Activated T-cell treated with anti-CD3 and anti-CD28 coated beads, Interleukin-2, amount 50 U/mL, for 48 hours (primary cell): Measurements from ENCODE around the gene SBK3.
"Not testable (repeated sequence)": the region's sequence is repeated elsewhere in the genome, so short reads cannot be mapped to it uniquely, and the experiment has no call there.

ENCODE experiments used
- DNase-seq, 2 experiments: peaks; one replicate each; pipeline ENCODE4 v3.0.0-alpha.2; 2020

Gene SBK3

GRCh38 chr19:55516878-55517620 is 28.3 kb downstream of the SBK3 start:
- peak; percentile 95 to 96 for DNase-seq

GRCh38 chr19:55508120-55508519 is 37.2 kb downstream of the SBK3 start:
- DNase-seq, result no peak

GRCh38 chr19:55504981-55505380 is 40.4 kb downstream of the SBK3 start:
- no peak for DNase-seq

- no peak for DNase-seq
Observed at GRCh38 chr19:55504252-55504603, 41.1 kb downstream of the SBK3 start.

GRCh38 chr19:55503502-55504251 is 41.7 kb downstream of the SBK3 start:
- DNase-seq, result peak; percentile 97

DNA sequence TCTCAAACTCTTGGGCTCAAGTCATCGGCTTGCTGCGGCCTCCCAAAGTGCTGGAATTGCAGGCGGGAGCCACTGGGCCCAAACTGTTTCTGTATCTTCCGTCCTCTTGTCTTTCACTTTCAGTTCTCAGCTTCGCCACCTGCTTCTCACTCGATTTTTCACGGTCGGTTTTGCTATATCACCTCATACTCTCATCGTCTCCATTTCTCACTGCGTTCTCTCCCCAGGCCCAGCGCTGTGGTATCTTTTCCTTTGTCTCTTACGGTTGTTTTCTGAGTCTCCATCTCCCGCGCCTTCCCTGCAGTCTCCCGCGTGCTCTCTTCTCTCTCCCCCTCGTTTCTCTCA is 42.2 kb downstream of the SBK3 start:
- no peak for DNase-seq

GRCh38 chr19:55502197-55502952 is 43.0 kb downstream of the SBK3 start:
- DNase-seq, result no peak

DNA sequence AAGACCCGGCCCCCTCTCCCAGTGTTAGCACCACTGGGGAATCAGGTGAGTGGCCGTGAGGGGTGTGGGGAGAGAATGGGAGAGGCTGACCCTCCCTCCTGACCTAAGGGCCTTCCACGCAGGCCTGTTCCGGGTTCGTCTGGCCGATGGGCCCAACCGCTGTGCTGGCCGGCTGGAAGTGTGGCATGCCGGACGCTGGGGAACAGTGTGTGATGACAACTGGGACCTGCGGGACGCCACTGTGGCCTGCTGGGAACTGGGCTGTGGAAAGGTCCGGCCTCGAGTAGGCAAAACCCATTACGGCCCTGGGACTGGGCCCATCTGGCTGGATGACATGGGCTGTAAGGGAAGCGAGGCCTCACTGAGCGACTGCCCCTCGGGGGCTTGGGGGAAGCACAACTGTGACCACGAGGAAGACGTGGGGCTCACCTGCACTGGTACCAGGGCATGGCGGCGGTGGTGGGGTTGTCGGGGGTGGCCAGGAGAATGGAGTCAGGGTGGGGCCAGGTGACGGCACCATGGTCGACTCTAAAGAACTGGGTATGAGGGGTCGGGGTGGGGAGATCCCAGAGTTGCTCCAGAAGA is 44.9 kb downstream of the SBK3 start:
- DNase-seq, result no peak

- DNase-seq, result no peak
Observed at GRCh38 chr19:55498246-55498840, 47.0 kb downstream of the SBK3 start.

DNA sequence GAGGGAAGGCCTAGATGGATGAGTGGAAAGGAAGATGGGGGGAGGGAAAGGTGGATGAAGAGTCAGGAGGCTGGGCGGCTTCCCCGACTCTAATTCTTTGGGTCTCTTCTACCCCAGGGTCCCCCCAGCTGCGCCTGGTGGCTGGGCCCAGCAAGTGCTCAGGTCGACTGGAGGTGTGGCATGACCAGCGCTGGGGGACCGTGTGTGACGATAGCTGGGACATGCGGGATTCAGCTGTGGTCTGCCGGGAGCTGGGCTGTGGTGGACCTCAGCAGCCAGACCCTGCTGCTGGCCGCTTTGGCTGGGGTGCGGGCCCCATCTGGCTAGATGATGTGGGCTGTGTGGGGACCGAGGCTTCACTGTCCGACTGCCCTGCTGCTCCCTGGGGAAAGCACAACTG is 47.6 kb downstream of the SBK3 start:
- DNase-seq, result no peak

GRCh38 chr19:55496820-55497219 is 48.5 kb downstream of the SBK3 start:
- not testable (repeated sequence) for DNase-seq

DNA sequence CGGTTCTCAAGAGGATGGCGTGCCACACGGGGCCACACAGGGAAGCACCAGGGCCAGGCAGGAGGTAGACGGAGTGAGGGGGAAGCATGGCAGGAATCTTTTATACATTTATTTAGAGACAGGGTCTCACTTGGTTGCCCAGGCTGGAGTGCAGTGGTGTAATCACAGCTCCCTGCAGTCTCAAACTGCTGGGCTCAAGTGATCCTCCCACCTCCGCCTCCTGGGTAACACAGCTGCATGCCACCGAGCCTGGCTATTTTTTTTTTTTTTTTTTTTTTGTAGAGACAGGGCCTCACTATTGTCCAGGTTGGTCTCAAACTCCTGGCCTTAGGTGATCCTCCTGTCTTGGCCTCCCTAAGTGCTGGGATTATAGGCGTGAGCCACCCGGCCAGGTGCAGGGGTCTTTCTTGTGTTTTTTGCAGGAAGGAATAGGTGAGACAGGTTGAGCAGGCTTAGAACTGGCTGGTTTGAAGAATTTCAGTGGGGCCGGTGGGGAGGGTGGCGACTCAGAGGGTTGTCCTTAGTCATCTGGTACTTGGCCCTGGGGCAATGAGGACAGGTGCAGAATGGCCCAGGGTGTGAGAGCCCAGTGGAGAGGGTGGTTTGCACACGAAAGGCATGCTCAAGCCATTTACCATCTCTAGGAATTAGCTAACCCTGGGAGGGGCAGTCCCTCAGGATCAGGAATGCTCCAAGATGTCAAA is 49.5 kb downstream of the SBK3 start:
- no peak for DNase-seq

GRCh38 chr19:55494172-55494761 is 51.1 kb downstream of the SBK3 start:
- no peak for DNase-seq

GRCh38 chr19:55493645-55494171 is 51.6 kb downstream of the SBK3 start:
- no peak for DNase-seq

GRCh38 chr19:55493052-55493644 is 52.2 kb downstream of the SBK3 start:
- no peak for DNase-seq

DNA sequence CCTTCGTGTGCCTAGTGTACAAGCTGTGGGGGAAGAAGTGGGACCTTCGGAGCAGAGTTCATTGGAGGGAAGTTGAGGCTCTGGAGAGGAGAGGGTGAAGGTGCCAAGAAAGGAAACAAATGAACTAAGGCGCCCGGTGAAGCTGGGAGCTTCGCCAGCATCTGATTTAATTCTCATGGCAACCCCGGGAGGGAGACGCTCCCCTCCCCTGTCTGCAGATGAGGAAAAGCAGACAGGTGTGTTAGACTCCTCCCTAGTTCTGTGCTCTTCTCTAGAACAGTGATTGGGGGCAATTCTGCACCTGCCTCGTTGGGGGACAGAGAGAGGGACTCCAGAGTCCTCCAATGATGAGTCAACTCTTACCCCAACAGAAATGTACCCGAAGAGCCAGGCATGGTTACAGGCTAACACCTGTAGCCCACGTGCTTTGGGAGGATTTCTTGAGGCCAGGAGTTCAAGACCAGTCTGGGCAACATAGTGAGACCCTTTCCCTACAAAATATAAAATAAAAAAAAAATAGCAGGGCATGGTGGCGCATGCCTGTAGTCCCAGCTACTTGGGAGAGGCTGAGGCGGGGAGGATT is 52.9 kb downstream of the SBK3 start:
- DNase-seq, result no peak

DNA sequence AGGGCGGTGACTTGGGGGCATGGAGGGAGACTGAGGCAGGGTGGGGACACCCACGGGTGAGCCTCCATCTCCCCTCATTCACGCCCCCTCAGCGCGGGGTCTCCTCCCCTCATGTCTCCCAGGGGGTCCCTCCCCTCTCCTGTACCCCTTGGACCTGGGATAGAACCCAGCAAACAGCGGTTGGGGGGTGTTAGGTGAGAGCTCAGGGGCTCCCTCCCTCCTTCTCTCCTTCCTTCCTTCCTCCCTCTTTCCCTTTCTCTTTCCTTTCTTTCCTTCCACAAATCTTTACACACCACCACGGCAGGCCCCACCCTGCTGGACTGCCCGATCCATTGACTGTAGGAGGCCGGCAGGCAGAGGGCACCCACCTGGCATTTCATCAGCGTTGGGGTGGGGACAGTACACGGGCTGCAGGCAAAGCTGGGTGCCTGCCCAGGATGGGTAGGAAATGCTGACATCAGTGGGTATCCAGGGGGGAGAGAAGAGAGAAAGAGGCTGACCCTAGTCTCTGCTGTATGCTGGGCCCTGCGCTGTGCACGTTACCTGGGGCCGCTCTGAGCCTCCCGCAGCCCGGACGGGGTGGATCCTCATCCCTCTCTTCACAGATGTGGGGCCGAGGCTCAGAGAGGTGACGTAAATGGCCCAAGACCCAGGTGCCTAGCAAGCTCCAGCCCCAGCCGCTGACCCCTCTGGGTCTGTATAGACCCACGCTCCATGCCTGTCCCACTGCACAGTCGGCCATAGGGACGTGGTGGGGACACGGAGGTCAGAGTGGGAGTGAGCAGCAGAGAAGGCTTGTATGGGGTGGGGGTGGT is 53.6 kb downstream of the SBK3 start:
- DNase-seq, result no peak
